MM.1S (cell line): ENCODE data around the gene DPAGT1.

Experiments
- DNase-seq: peaks from one replicate; pipeline ENCODE4 v3.0.0-alpha.2; 2015
- H2AFZ ChIP-seq: fragments of 300-600 bp; sonication (generic); 2 replicates; pipeline ENCODE4 v1.6.0; 2016; ENCODE audit warnings: antibody characterized with exemption, low read length
- H3F3A ChIP-seq: fragments of 300-600 bp; sonication (generic); 2 replicates; pipeline ENCODE4 v1.6.1; 2016; ENCODE audit warnings: mild to moderate bottlenecking, antibody characterized with exemption, low read length, moderate library complexity, mixed read lengths; ENCODE audit not compliant: insufficient read depth
- H3K27ac ChIP-seq: fragments of 300-600 bp; sonication (generic); 2 replicates; pipeline ENCODE4 v1.5.1; 2016; ENCODE audit warnings: mild to moderate bottlenecking, low read length
- H3K27me3 ChIP-seq: fragments of 300-600 bp; sonication (generic); replicated peaks from 2 replicates; pipeline ENCODE4 v1.6.0; 2016; ENCODE audit warnings: low read length; ENCODE audit not compliant: insufficient read depth
- H3K36me3 ChIP-seq: fragments of 300-600 bp; sonication (generic); replicated peaks from 2 replicates; pipeline ENCODE4 v1.6.1; 2016; ENCODE audit warnings: mild to moderate bottlenecking, low read length, mixed read lengths; ENCODE audit not compliant: insufficient read depth
- H3K4me1 ChIP-seq: fragments of 300-600 bp; sonication (generic); 2 replicates; pipeline ENCODE4 v1.6.1; 2016; ENCODE audit warnings: low read length, mixed read lengths
- H3K4me2 ChIP-seq: fragments of 300-600 bp; sonication (generic); 2 replicates; pipeline ENCODE4 v1.6.0; 2016; ENCODE audit warnings: low read depth, low read length
- H3K4me3 ChIP-seq: fragments of 300-600 bp; sonication (generic); 2 replicates; pipeline ENCODE4 v1.5.1; 2016; ENCODE audit warnings: low read length, mixed read lengths
- H3K79me2 ChIP-seq: fragments of 300-600 bp; sonication (generic); 2 replicates; pipeline ENCODE4 v1.6.1; 2016; ENCODE audit warnings: mixed run types, low read length, mixed read lengths
- H3K9ac ChIP-seq: fragments of 300-600 bp; sonication (generic); 2 replicates; pipeline ENCODE4 v1.6.1; 2016; ENCODE audit warnings: low read length, mixed read lengths
- H3K9me2 ChIP-seq: fragments of 300-600 bp; sonication (generic); replicated peaks from 2 replicates; pipeline ENCODE4 v1.6.1; 2016; ENCODE audit warnings: mild to moderate bottlenecking, low read length, mixed read lengths; ENCODE audit not compliant: insufficient read depth
- H3K9me3 ChIP-seq: fragments of 300-600 bp; sonication (generic); replicated peaks from 2 replicates; pipeline ENCODE4 v1.6.1; 2016; ENCODE audit warnings: mild to moderate bottlenecking, low read length, mixed read lengths; ENCODE audit not compliant: insufficient read depth
- H4K20me1 ChIP-seq: fragments of 300-600 bp; sonication (generic); 2 replicates; pipeline ENCODE4 v1.6.1; 2016; ENCODE audit warnings: mild to moderate bottlenecking, low read length, moderate library complexity, mixed read lengths; ENCODE audit not compliant: insufficient read depth
- EZH2 ChIP-seq: fragments of 300-600 bp; sonication (generic); optimal IDR thresholded peaks from 2 replicates; pipeline ENCODE3; 2017; ENCODE audit warnings: low read depth, mild to moderate bottlenecking, antibody characterized with exemption, low read length, mixed read lengths
- EZH2phosphoT487 ChIP-seq: fragments of 300-600 bp; sonication (generic); IDR thresholded peaks from 2 replicates; pipeline ENCODE4 v1.6.1; 2018; ENCODE audit warnings: antibody characterized with exemption, low read length
- TF ChIP-seq, protein P1 (sequence below): fragments of 300-600 bp; sonication (generic); IDR thresholded peaks from 2 replicates; pipeline ENCODE4 v1.5.1; 2016; ENCODE audit warnings: antibody characterized with exemption, low read length, mixed read lengths

Gene DPAGT1

DNA sequence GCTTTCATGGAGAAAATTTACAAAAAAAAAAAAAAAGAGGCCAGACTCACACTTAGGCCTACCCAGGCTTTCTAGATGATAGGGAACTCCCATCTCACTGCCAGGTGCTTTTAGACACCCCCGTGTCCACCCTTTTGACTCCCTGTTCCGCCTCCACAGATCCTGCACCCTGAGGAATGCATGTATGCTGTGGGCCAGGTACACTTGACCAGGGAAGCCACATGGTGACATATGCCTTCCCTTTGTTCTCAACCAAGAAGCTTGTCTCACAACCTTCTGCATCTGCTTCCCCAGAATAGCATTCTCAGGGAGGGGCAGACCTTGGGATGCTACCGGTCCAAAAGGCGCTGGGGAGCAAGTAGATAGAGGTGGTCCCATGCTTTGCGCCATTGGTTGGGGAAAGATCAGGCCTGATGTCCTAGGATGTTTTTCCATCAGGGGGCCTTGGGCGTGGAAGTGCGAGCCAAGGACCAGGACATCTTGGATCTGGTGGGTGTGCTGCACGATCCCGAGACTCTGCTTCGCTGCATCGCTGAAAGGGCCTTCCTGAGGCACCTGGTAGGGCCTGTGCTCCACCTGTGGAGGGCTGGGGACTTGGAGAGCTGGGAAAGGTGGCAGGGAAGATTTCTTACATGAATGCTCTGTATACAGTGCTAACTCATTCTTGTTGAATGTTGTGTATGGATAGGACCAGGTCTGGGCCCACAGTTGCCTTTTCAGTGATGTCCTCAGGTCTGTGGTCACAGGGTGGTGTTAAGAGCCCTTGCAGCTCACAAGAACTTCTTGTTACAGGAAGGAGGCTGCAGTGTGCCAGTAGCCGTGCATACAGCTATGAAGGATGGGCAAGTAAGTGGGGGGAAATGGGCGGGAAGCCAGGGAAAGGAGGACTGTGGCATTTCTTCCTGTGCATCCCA, 9.4 kb downstream of the DPAGT1 start:
- TF ChIP-seq, protein P1, sequence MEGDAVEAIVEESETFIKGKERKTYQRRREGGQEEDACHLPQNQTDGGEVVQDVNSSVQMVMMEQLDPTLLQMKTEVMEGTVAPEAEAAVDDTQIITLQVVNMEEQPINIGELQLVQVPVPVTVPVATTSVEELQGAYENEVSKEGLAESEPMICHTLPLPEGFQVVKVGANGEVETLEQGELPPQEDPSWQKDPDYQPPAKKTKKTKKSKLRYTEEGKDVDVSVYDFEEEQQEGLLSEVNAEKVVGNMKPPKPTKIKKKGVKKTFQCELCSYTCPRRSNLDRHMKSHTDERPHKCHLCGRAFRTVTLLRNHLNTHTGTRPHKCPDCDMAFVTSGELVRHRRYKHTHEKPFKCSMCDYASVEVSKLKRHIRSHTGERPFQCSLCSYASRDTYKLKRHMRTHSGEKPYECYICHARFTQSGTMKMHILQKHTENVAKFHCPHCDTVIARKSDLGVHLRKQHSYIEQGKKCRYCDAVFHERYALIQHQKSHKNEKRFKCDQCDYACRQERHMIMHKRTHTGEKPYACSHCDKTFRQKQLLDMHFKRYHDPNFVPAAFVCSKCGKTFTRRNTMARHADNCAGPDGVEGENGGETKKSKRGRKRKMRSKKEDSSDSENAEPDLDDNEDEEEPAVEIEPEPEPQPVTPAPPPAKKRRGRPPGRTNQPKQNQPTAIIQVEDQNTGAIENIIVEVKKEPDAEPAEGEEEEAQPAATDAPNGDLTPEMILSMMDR: no peak
- TF ChIP-seq EZH2phosphoT487 (no peak), EZH2 (no peak)
- H3K27ac ChIP-seq: peak overlapping the region; percentile 65; the same call in 1 of the 2 replicates
- no peak overlapping the region for H3K4me3 ChIP-seq
- DNase-seq: no peak
- H2AFZ ChIP-seq: no peak overlapping the region
- peaks cover 27% of the 10 kb centered on the region for H3K4me1 ChIP-seq
- peaks cover 43% of the 10 kb centered on the region for H3K79me2 ChIP-seq
- H3K9ac ChIP-seq: no peak overlapping the region
- H3K4me2 ChIP-seq: no peak overlapping the region
- H3K27me3 ChIP-seq: no peaks in the 10 kb centered on the region
- H3F3A ChIP-seq: peaks cover 51% of the 10 kb centered on the region
- peaks cover 13% of the 10 kb centered on the region for H4K20me1 ChIP-seq
- no peaks in the 10 kb centered on the region for H3K9me2 ChIP-seq
- H3K36me3 ChIP-seq: 0 out of 2 replicates have a peak, but pooled peaks cover 5% of the 10 kb centered on the region
- no peaks in the 10 kb centered on the region for H3K9me3 ChIP-seq

DNA sequence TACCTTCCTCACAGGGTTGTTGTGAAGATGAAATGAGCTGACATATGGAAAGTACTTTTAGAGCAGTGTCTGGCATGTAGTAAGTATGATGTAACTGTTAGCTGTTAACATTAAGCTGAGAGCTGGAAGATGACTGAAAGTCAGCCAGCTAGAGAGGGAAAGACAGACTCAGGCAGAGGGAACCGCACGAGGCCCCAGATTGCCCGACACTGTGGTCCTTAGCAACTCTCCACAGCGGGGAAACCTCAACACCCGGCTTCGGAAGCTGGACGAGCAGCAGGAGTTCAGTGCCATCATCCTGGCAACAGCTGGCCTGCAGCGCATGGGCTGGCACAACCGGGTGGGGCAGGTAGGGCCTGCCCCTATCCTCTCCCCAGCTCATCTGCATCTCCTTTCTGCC, 10.5 kb downstream of the DPAGT1 start:
- no peaks in the 10 kb centered on the region for H3K27me3 ChIP-seq
- TF ChIP-seq, protein P1: no peak
- no peak for TF ChIP-seq EZH2phosphoT487
- TF ChIP-seq EZH2: no peak
- no peak for DNase-seq
- H3K36me3 ChIP-seq: 0 out of 2 replicates have a peak, but pooled peaks cover 5% of the 10 kb centered on the region
- peaks cover 45% of the 10 kb centered on the region for H3F3A ChIP-seq
- H3K9me2 ChIP-seq: no peaks in the 10 kb centered on the region
- H3K79me2 ChIP-seq: peaks cover 50% of the 10 kb centered on the region
- no peak overlapping the region for H3K27ac ChIP-seq
- H3K4me3 ChIP-seq: no peak overlapping the region
- H3K4me2 ChIP-seq: no peak overlapping the region
- peaks cover 25% of the 10 kb centered on the region for H3K4me1 ChIP-seq
- H3K9me3 ChIP-seq: no peaks in the 10 kb centered on the region
- no peak overlapping the region for H3K9ac ChIP-seq
- no peak overlapping the region for H2AFZ ChIP-seq
- H4K20me1 ChIP-seq: peaks cover 13% of the 10 kb centered on the region

DNA sequence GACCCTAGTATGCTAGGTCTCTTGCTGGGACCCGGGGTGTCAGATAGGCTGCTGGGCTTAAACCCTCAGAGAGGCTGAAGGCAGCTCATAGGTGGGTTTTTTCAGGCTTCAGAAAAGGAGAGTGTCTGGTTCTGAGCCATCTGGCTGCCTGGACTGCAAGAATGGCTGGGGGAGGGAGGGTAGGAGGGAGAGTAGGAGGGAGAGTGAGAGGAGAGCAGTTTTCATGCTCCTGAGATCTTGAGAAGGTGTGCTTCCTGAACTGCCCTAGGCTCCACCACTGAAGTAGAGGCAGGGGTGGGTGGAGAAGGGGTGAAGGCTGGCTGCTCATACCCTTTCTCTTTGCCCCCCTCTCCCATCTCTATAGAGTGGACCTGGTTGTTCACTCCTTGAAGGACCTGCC, 12.3 kb downstream of the DPAGT1 start:
- Histone ChIP-seq H3K9me2 (no peaks in the 10 kb centered on the region), H3K9ac (no peak overlapping the region), H2AFZ (no peak overlapping the region), H4K20me1 (peaks cover 13% of the 10 kb centered on the region), H3K4me3 (no peak overlapping the region), H3K4me1 (peaks cover 28% of the 10 kb centered on the region), H3K27me3 (no peaks in the 10 kb centered on the region), H3F3A (peaks cover 39% of the 10 kb centered on the region), H3K36me3 (0 out of 2 replicates have a peak, but pooled peaks cover 5% of the 10 kb centered on the region), H3K79me2 (peaks cover 49% of the 10 kb centered on the region), H3K27ac (no peak overlapping the region), H3K4me2 (no peak overlapping the region), H3K9me3 (no peaks in the 10 kb centered on the region)
- no peak for TF ChIP-seq EZH2phosphoT487
- TF ChIP-seq EZH2: no peak
- TF ChIP-seq, protein P1: no peak
- no peak for DNase-seq
